Esophagus muscularis mucosa (tissue), 4 donors: Measurements from ENCODE around the gene ABCD2. TPM values are rescaled to one million over a fixed set of nuclear protein-coding genes. Genes with fewer than 3 reads are reported as not detected.

Source experiments
- DNase-seq: peaks from one replicate; pipeline ENCODE4 v3.0.0-alpha.2; 2017; ENCODE audit errors: extremely low spot score
- H3K27ac ChIP-seq, 4 donors: fragments of 200-600 bp; sonication (generic); replicated peaks in 1 of 4; 1 replicate in 3 of 4; 2 replicates in 1 of 4; pipeline ENCODE4 v1.5.1; 2016 to 2019; ENCODE audit warnings: mild to moderate bottlenecking in 1 of 4
- H3K27me3 ChIP-seq, 4 donors: fragments of 200-600 bp; sonication (generic); one replicate each; pipeline versions ENCODE4 v1.5.1 to v1.6.0; 2016 to 2019
- H3K36me3 ChIP-seq, 4 donors: fragments of 200-600 bp; sonication (generic); one replicate each; pipeline ENCODE4 v1.5.1; 2016 to 2019
- H3K4me1 ChIP-seq, 4 donors: fragments of 200-600 bp; sonication (generic); one replicate each; pipeline ENCODE4 v1.5.1; 2016 to 2019
- H3K4me3 ChIP-seq, 4 donors: fragments of 200-600 bp; sonication (generic); 1 replicate in 2 of 4; 2 replicates in 2 of 4; pipeline ENCODE4 v1.5.1; 2016 to 2019; ENCODE audit warnings: mild to moderate bottlenecking in 4 of 4, moderate library complexity in 1 of 4
- H3K9me3 ChIP-seq, 4 donors: fragments of 200-600 bp; sonication (generic); 1 replicate in 3 of 4; 2 replicates in 1 of 4; pipeline ENCODE4 v1.5.1; 2016 to 2019
- EP300 ChIP-seq: sonication (generic); formaldehyde crosslinking; IDR thresholded peaks from one replicate; pipeline ENCODE4 v1.6.1; 2017; ENCODE audit warnings: antibody characterized with exemption
- POLR2A ChIP-seq: fragments of 450-650 bp; IDR thresholded peaks from one replicate; pipeline ENCODE4 v1.6.1; 2017; ENCODE audit warnings: antibody characterized with exemption, moderate library complexity, mild to moderate bottlenecking, low read depth
- POLR2AphosphoS5 ChIP-seq, 2 donors: sonication (generic); formaldehyde crosslinking; IDR thresholded peaks; one replicate each; pipeline ENCODE4 v1.6.1; 2017; ENCODE audit warnings: antibody characterized with exemption in 2 of 2
- WGBS: methylation state at CpG from one replicate; pipeline ENCODE4 v1.1.5; 2018; 5-methylcytosine and 5-hydroxymethylcytosine counted together
- intact Hi-C: fragments of 100-400 bp; cut with DNase I; formaldehyde crosslinking; loops from one replicate; pipeline ENCODE4 v1.15.1; 2023
- total RNA-seq, 4 donors: library from RNA; depleted of rRNA; stranded (reverse); fragments of >200 nt; gene quantifications; one replicate each; pipeline versions ENCODE4 v1.1.0 to v1.2.1, GENCODE V29; 2016
- TF ChIP-seq, protein P1 (sequence below), 3 experiments: fragments of 200-600 bp in 2 of 3; fragments of 450-650 bp in 1 of 3; sonication (generic) in 2 of 3; IDR thresholded peaks; one replicate each; pipeline ENCODE4 v1.5.1; 2017 to 2019; ENCODE audit warnings: antibody characterized with exemption in 3 of 3, mild to moderate bottlenecking in 2 of 3, moderate library complexity in 1 of 3

Gene ABCD2
- total RNA-seq, 4 donors from 2014 or later = 0.39 to 1.8 (median 0.97) TPM

DNA sequence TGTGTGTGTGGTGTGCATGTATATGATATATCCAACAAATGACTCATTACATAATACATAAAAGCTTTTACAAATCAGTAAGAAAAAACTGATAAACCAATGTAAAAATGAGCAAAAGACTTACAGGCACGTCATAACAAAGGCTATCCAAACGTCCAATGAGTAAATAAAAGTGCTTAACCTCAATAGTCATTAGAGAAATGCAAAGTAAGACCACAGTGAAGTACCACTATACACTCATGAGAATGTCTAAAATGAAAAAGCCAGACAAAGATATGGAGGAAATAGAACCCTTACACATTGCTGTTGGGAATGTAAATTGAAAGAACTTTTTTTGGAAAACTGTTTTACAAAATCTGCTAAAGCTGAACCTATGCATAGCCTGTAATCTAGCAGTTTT, 7.8 kb downstream of the ABCD2 start:
- no peak for TF ChIP-seq POLR2A
- DNase-seq = no peak
- Histone ChIP-seq H3K27me3 (no peaks in the 10 kb centered on the region), H3K9me3 (no peaks in the 10 kb centered on the region), H3K4me1 (peaks cover 4 to 22% (median 14%) of the 10 kb centered on the region in 4 donors), H3K4me3 (no peak overlapping the region), H3K36me3 (no peaks in the 10 kb centered on the region), H3K27ac (no peak overlapping the region)
- 65% methylated on average over 2 of the region's 2 CpGs for WGBS
- intact Hi-C loops = loop anchor here (5.0 kb wide), 1 partner anchor 170 kb away; the partner anchor contains the start of gene KIF21A

DNA sequence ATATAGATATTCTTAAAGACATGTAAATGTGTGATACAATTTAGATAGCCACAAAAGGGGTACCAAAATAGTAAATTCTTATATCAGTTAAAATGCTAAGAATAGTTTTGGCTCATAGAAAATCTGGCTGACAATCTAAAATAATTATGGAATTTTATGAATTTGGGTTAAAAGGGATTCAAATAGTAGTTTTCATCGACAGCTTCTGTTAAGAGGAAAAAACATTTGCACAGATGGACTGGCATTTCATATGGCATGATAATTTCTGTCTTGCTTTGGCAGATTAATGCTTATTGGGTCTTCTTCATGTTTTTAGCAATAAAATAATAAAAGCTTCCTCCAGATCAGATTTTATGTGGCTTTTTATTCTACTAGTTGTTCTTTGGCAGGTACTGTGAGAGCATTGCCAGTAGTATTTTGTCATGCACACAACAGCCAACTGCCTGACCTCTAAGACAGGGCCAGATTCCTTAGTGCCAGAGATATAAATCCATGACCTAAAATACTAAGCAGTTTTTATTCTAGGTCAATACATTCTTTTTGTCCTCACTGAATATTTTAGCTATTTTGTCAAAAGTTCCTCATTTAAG, 9.1 kb downstream of the ABCD2 start:
- Histone ChIP-seq H3K4me3 (no peak overlapping the region), H3K9me3 (no peaks in the 10 kb centered on the region), H3K36me3 (no peaks in the 10 kb centered on the region), H3K4me1 (peaks cover 4 to 10% (median 6%) of the 10 kb centered on the region in 4 donors), H3K27me3 (no peaks in the 10 kb centered on the region), H3K27ac (no peak overlapping the region)
- 80% methylated on average over 1 of the region's 1 CpG for WGBS
- no peak for DNase-seq
- TF ChIP-seq EP300 (no peak), POLR2AphosphoS5 (IDR thresholded peaks at IDR 0.05) (no peak)
- intact Hi-C loops = loop anchor here (5.0 kb wide), 1 partner anchor 168 kb away; the partner anchor contains the start of gene KIF21A

DNA sequence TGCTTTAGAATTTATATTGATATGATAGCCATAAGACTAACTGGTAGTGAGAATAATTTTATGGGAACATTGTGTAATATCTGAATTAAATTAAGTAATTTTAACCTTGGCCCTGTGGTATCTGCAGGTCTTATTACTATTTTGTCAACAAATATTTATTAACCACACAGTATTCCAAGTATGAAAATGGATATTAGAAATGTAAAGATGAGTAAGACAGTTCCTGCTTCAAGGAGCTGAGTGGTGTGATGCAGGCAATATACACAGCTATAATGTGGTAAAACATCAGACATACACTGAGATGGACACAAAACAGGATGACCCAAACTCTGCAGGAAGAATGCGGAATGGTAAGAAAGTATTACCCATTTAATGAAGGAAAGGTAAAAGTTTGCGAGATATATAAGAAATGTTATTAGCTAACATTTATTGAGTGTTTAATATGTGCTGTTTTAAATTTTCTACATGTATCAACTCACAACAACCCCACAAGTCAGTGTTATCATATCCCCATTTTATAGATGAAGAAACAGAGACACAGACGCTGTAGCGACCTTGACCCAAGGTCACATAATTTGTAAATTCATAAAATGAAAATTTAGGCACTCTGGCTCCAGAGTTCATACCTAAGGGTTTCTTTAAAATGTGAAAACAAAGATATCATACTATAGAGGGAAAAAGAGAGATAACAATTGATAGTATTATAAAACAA, 12.7 kb downstream of the ABCD2 start:
- TF ChIP-seq, protein P1, sequence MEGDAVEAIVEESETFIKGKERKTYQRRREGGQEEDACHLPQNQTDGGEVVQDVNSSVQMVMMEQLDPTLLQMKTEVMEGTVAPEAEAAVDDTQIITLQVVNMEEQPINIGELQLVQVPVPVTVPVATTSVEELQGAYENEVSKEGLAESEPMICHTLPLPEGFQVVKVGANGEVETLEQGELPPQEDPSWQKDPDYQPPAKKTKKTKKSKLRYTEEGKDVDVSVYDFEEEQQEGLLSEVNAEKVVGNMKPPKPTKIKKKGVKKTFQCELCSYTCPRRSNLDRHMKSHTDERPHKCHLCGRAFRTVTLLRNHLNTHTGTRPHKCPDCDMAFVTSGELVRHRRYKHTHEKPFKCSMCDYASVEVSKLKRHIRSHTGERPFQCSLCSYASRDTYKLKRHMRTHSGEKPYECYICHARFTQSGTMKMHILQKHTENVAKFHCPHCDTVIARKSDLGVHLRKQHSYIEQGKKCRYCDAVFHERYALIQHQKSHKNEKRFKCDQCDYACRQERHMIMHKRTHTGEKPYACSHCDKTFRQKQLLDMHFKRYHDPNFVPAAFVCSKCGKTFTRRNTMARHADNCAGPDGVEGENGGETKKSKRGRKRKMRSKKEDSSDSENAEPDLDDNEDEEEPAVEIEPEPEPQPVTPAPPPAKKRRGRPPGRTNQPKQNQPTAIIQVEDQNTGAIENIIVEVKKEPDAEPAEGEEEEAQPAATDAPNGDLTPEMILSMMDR (IDR thresholded peaks at IDR 0.05) = no peak
- TF ChIP-seq EP300 (no peak), POLR2A (no peak), POLR2AphosphoS5 (IDR thresholded peaks at IDR 0.05) (no peak)
- H3K4me1 ChIP-seq = peaks cover 4 to 8% (median 6%) of the 10 kb centered on the region in 4 donors
- H3K27me3 ChIP-seq = no peaks in the 10 kb centered on the region
- DNase-seq = no peak
- no peak overlapping the region for H3K4me3 ChIP-seq
- H3K36me3 ChIP-seq = no peaks in the 10 kb centered on the region
- H3K9me3 ChIP-seq = no peaks in the 10 kb centered on the region
- intact Hi-C loops = no loop called here
- H3K27ac ChIP-seq = no peak overlapping the region
- 94% methylated on average over 4 of the region's 4 CpGs for WGBS

DNA sequence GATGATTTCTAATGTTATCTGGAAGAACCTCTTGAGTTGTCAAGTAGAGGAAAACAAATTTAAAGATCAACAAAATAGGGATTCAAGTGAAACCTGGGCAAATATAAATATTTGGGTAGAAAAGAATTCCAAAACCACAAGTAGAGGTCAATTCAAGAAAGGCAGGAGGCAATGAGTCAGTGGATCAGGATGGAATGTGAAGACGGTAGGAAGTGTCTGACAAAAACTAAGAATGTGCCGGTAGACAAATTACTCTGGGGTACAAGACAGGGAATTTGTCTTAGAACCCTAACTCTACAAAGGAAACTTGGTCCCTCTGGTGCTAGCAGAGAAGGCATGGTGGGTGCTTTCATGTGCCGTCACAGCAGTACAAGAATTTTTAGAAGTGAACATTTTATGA, 13.6 kb downstream of the ABCD2 start:
- Histone ChIP-seq H3K27ac (no peak overlapping the region), H3K4me1 (peaks cover 4 to 8% (median 5%) of the 10 kb centered on the region in 4 donors), H3K9me3 (no peaks in the 10 kb centered on the region), H3K27me3 (no peaks in the 10 kb centered on the region), H3K4me3 (no peak overlapping the region), H3K36me3 (no peaks in the 10 kb centered on the region)
- intact Hi-C loops = no loop called here
- TF ChIP-seq POLR2AphosphoS5 (IDR thresholded peaks at IDR 0.05) (no peak), EP300 (no peak), POLR2A (no peak)
- TF ChIP-seq, protein P1 (IDR thresholded peaks at IDR 0.05) = no peak
- WGBS = 58% methylated on average over 3 of the region's 3 CpGs
- no peak for DNase-seq

DNA sequence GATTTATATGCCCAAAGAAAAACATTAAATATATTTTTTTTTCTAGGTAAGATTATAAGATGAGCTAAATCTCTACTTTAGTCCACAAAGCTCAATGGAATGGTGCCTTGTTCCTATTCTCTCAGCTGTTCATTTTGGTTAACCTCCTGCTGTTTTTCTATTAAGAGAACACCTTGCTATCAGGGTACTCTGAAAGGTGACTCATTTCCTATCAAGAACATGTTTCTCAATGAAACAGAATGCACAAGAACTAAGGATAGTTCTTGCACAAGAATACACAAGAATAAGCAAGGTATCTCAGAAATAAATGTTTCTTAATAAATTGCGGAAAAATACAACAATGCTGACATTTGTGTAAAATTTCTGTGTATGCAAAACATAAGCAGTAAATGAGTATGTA, 14.1 kb downstream of the ABCD2 start:
- WGBS = 97% methylated on average over 1 of the region's 1 CpG
- Histone ChIP-seq H3K4me1 (peaks cover 0 to 5% (median 2%) of the 10 kb centered on the region in 4 donors), H3K27me3 (no peaks in the 10 kb centered on the region), H3K9me3 (no peaks in the 10 kb centered on the region), H3K36me3 (no peaks in the 10 kb centered on the region), H3K27ac (no peak overlapping the region), H3K4me3 (no peak overlapping the region)
- DNase-seq = no peak
- TF ChIP-seq POLR2AphosphoS5 (IDR thresholded peaks at IDR 0.05) = no peak
- no peak for TF ChIP-seq EP300
- TF ChIP-seq, protein P1 (IDR thresholded peaks at IDR 0.05) = no peak
- TF ChIP-seq POLR2A = no peak
- intact Hi-C loops = no loop called here
